Right atrium auricular region (tissue), 2 donors: ENCODE measurements around the gene ETV6. TPM values are rescaled to one million over a fixed set of nuclear protein-coding genes. Genes with fewer than 3 reads are reported as not detected.

Experiments
- DNase-seq: peaks from one replicate; pipeline ENCODE4 v3.0.0-alpha.2; 2019; ENCODE audit warnings: low spot score
- H3K27ac ChIP-seq, 2 donors: fragments of 200-600 bp; sonication (generic); 1 replicate in 1 of 2; 2 replicates in 1 of 2; pipeline ENCODE4 v1.5.1; 2016 to 2019
- H3K27me3 ChIP-seq, 2 donors: fragments of 200-600 bp; sonication (generic); one replicate each; pipeline versions ENCODE4 v1.5.1 to v1.6.0; 2017 to 2019
- H3K36me3 ChIP-seq: fragments of 200-600 bp; sonication (generic); one replicate; pipeline ENCODE4 v1.5.1; 2016
- H3K4me1 ChIP-seq, 2 donors: fragments of 200-600 bp; sonication (generic); one replicate each; pipeline versions ENCODE4 v1.5.1 to v1.6.0; 2017 to 2019
- H3K4me3 ChIP-seq, 2 donors: fragments of 200-600 bp; sonication (generic); 1 replicate in 1 of 2; 2 replicates in 1 of 2; pipeline ENCODE4 v1.5.1; 2017 to 2019; ENCODE audit warnings: mild to moderate bottlenecking in 1 of 2, moderate library complexity in 1 of 2
- H3K9me3 ChIP-seq, 2 donors: fragments of 200-600 bp; sonication (generic); one replicate each; pipeline ENCODE4 v1.5.1; 2019
- CTCF ChIP-seq, 2 donors: fragments of 200-600 bp; sonication (generic); IDR thresholded peaks; one replicate each; pipeline ENCODE4 v1.5.1; 2019; ENCODE audit warnings: antibody characterized with exemption in 2 of 2
- total RNA-seq, 2 donors: library from RNA; depleted of rRNA; stranded (reverse); fragments of >200 nt; gene quantifications; one replicate each; pipeline ENCODE4 v1.1.0, GENCODE V29; 2016

ETV6 gene
- total RNA-seq, 2 donors from 2014 or later, result 6.7 TPM

GRCh38 chr12:11895421-11896078 lies 246.1 kb downstream of the ETV6 start:
- Histone ChIP-seq H3K27me3 (no peaks in the 10 kb centered on the region), H3K4me1 (peaks cover 0 to 13% of the 10 kb centered on the region in 2 donors), H3K4me3 (no peak overlapping the region), H3K27ac (no peak overlapping the region), H3K9me3 (no peaks in the 10 kb centered on the region), H3K36me3 (peaks cover 11% of the 10 kb centered on the region)
- TF ChIP-seq CTCF (IDR thresholded peaks at IDR 0.05), result no peak
- DNase-seq, result no peak

- no peaks in the 10 kb centered on the region for H3K9me3 ChIP-seq
- no peaks in the 10 kb centered on the region for H3K27me3 ChIP-seq
- no peak for DNase-seq
- H3K27ac ChIP-seq, result no peak overlapping the region
- no peak overlapping the region for H3K4me3 ChIP-seq
- peaks cover 3% of the 10 kb centered on the region for H3K36me3 ChIP-seq
- TF ChIP-seq CTCF (IDR thresholded peaks at IDR 0.05), result no peak
- H3K4me1 ChIP-seq, result peaks cover 0 to 13% of the 10 kb centered on the region in 2 donors
Measured at GRCh38 chr12:11896417-11896929, 247.0 kb downstream of the ETV6 start.

- H3K9me3 ChIP-seq, result no peaks in the 10 kb centered on the region
- H3K36me3 ChIP-seq, result no peaks in the 10 kb centered on the region
- no peaks in the 10 kb centered on the region for H3K4me1 ChIP-seq
- no peak for TF ChIP-seq CTCF (IDR thresholded peaks at IDR 0.05)
- no peak overlapping the region for H3K27ac ChIP-seq
- no peak overlapping the region for H3K4me3 ChIP-seq
- no peaks in the 10 kb centered on the region for H3K27me3 ChIP-seq
- DNase-seq, result no peak
Measured at GRCh38 chr12:11897923-11898322, 248.4 kb downstream of the ETV6 start.

GRCh38 chr12:11901701-11902524 lies 252.4 kb downstream of the ETV6 start:
- Histone ChIP-seq H3K4me1 (no peaks in the 10 kb centered on the region), H3K4me3 (no peak overlapping the region), H3K27me3 (no peaks in the 10 kb centered on the region), H3K36me3 (no peaks in the 10 kb centered on the region), H3K9me3 (no peaks in the 10 kb centered on the region), H3K27ac (no peak overlapping the region)
- no peak for DNase-seq
- TF ChIP-seq CTCF (IDR thresholded peaks at IDR 0.05), result no peak

- no peak overlapping the region for H3K27ac ChIP-seq
- DNase-seq, result no peak
- no peaks in the 10 kb centered on the region for H3K36me3 ChIP-seq
- H3K27me3 ChIP-seq, result no peaks in the 10 kb centered on the region
- H3K9me3 ChIP-seq, result peaks cover 0 to 4% of the 10 kb centered on the region in 2 donors
- H3K4me3 ChIP-seq, result no peak overlapping the region
- TF ChIP-seq CTCF (IDR thresholded peaks at IDR 0.05), result no peak
- no peaks in the 10 kb centered on the region for H3K4me1 ChIP-seq
Measured at GRCh38 chr12:11902525-11902875, 253.0 kb downstream of the ETV6 start.
